Posterior cingulate gyrus (tissue), 11 donors: ENCODE measurements around the gene IPCEF1.

Experiments used
- DNase-seq, 10 donors: peaks; one replicate each; pipeline versions ENCODE4 v3.0.0 to v3.0.0-alpha.2; 2020 to 2021; ENCODE audit warnings: mixed read lengths in 3 of 10
- intact Hi-C: fragments of 100-400 bp; cut with DNase I; formaldehyde crosslinking; loops from one replicate; pipeline ENCODE4 v1.15.1; 2023

Gene IPCEF1

DNA sequence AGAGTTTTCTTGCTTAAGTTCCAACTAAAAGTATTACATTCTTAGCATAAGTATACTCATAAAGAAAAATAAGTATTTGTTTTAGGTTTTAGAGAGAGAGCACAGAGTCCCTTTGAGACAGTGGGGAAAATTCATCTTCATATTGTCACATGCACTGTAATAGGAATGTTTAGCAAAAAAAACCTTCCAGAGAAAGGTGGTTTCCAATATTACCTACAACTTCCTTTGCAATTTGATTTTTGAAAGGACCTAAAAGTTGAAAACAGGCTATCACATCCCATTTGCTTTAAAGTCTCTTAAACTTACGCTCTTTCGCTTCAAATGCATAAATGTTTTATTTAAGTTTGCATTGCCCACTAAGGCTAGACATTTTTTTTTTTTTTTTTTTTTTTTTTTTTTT, 231.2 kb downstream of the IPCEF1 start:
- no peak for DNase-seq
- intact Hi-C loops, result no loop called here

GRCh38 chr6:154123155-154123956, 233.2 kb downstream of the IPCEF1 start:
- intact Hi-C loops, result no loop called here
- no peak for DNase-seq

GRCh38 chr6:154122195-154122925, 234.2 kb downstream of the IPCEF1 start:
- intact Hi-C loops, result no loop called here
- no peak for DNase-seq

GRCh38 chr6:154117485-154117884, 239.1 kb downstream of the IPCEF1 start:
- no peak for DNase-seq
- intact Hi-C loops, result no loop called here

DNA sequence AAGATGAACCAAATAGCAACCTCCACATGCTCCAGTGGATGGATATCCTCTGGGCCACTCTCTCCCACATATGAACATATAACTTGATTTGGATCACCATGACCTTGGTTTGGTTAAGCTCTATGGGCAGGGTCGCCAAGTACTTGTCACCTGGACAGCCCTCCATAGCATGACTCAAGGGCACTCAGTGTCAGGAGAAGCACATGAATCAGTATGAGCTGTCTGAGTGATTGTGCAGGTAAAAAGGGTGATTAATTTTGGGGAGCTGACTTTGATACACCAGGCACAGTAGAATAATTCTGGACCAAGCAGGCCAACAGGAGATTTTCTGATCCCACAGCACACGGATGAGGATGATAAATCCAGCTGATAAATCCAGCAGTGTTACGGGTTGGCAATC, 243.2 kb downstream of the IPCEF1 start:
- intact Hi-C loops, result no loop called here
- no peak for DNase-seq

DNA sequence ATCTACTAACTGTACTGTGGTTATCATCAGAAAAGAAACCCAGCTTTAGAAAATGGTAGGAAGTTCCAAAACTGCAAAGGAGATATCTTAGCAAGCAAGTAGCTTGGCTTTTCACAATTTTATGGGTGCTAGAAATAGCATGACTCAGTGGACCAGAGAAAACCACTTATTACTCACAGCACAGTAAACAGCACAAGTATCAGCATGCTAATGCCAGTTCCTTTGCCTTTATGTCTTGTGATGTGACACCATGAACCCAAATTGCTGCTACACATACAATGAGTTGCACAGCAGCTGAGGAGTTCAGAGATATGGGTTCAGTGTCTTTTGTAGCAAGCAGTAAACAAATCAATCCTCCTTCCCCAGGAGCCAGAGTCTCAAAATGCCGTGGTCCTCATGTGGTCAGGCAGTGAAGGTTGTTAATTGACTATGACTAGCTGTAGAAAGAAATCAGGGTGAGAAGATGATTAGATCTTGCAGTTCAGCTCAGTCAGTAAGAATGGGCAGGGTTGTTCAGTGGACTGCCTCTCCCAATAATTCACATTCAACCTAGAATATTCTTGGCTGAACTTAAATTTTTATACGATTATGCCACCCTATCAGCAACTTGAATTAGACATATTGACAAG, 244.3 kb downstream of the IPCEF1 start:
- DNase-seq, result no peak
- intact Hi-C loops, result no loop called here

- DNase-seq, result no peak
- intact Hi-C loops, result no loop called here
Observed at GRCh38 chr6:154111025-154111424, 245.6 kb downstream of the IPCEF1 start.

DNA sequence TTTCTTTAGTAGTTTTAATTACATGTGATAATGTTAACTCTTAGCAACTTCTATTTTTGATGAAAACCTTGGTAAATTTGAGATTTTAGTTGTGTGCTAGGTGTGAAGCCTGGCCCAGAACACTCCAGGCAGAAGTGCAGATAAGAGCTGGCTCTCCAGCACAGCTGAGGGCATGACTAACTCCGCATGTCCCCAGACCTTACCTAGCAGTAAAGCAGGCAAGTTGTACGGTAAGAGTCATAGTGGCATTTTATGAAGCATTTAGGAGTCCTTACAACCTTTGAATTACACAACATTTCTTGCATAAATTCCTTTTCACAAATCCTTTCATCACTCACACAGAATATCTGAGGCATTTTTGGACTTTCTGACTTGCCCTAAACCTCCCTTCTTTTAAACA, 250.4 kb downstream of the IPCEF1 start:
- no peak for DNase-seq
- intact Hi-C loops, result no loop called here
